GM18526 (cell line): ENCODE measurements around the gene FDXACB1.

Source experiments
- POLR2A ChIP-seq: IDR thresholded peaks from 3 replicates; pipeline ENCODE4 v1.6.1; 2011; ENCODE audit not compliant: insufficient read length; ENCODE audit errors: extremely low read depth

FDXACB1 gene

DNA sequence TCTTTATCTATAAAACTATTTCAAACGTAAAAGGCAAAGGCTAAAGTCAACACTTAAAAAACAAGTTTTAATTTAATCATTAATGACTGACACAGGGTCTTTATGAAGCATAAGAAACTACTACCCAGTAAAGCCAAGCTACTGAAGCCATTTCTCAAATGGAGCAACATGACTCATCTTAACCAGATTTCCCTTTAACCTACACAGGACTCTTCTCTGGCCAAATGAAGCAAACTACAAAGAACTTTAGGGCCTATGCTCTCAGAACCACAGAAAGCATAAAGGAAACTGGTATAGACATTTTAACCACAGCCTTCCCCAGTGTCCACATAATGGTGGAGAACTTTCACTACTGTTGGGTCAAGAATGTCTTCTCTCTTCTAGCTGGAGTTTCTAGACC is 42.2 kb downstream of the FDXACB1 start:
- TF ChIP-seq POLR2A: no peak

DNA sequence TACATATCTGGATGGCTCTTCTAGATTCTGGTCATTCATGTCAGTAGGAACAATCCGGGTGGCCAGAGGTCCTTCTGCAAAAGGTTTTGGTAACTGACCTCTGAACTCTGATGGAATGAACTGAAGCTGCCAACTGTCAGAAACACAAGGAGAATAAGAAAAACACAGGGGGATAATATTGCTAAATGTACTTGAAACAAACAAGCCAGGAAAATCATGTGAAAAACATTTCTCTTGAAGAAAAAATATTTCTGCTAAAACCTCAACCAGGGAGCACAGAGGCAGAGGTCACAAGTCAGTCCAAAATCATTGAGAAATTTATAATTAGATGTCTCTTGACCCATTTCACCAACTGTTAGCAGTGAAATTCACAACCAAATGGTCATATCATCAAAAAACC is 42.8 kb downstream of the FDXACB1 start:
- no peak for TF ChIP-seq POLR2A

DNA sequence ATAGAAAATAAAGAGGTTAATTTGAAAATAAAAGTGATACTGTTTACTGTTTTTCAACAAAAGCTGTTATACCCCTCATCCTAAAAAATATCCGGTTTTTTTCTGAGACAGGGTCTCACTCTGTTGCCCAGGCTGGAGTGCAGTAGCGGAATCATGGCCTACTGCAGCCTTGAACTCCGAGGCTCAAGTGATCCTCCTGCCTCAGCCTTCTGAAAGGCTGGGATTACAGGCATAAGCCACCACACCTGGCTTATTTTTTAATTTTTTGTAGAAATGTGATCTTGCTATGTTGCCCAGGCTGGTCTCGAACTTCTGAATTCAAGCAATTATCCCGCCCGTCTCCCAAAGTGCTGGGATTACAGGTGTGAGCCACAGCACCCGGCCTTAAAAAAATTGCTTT is 43.3 kb downstream of the FDXACB1 start:
- TF ChIP-seq POLR2A: no peak

DNA sequence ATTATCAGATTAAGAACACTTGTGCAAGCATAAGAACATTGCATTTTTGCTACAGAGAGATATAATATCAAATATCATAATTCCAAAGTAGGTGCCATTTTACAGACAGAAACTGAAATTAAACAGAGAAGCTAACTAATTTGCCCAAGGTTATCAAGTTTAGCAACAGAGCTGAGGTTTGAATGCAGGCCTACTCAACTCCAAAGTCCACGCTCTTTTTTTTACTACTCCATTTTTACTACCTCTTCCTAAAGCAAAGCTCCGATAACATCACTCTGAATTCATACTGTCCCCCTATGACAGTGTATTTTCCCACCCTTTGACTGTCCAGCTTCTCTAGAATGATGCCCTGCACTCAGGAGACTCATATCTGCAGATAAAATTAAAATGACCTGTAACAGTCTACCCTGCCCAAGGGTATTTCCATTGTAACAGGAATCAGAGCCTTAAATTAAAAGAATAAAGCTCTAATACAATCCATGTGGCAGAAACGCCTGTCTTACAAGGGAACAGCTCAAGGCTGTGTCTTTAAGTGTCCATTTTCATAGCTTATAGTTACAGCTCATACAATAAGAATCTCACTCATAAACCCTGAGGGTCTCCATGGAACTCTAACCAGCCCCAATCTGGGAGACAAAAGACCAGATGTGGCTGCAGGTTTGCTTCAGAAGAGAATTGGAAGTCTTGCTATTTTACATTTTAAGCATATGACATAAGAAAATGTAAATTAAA is 44.4 kb downstream of the FDXACB1 start:
- no peak for TF ChIP-seq POLR2A

DNA sequence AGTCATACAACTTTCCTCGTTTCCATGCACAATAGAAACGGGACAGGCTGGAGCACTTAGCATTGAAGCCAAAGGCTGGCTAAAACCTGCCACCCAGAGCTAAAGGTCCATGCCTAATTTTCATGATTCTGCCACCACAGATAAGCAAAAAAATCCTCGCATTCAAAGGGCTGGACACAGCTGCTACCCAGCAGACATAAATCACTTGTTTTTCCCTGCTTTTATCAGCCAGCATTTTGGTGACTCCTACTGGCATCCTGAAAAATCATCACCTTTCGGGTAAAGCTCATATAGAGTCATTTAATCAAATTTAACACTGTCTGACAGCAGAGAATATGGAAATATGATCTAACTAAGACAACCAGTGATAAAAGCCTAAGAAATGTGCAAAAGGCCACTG is 45.4 kb downstream of the FDXACB1 start:
- no peak for TF ChIP-seq POLR2A

DNA sequence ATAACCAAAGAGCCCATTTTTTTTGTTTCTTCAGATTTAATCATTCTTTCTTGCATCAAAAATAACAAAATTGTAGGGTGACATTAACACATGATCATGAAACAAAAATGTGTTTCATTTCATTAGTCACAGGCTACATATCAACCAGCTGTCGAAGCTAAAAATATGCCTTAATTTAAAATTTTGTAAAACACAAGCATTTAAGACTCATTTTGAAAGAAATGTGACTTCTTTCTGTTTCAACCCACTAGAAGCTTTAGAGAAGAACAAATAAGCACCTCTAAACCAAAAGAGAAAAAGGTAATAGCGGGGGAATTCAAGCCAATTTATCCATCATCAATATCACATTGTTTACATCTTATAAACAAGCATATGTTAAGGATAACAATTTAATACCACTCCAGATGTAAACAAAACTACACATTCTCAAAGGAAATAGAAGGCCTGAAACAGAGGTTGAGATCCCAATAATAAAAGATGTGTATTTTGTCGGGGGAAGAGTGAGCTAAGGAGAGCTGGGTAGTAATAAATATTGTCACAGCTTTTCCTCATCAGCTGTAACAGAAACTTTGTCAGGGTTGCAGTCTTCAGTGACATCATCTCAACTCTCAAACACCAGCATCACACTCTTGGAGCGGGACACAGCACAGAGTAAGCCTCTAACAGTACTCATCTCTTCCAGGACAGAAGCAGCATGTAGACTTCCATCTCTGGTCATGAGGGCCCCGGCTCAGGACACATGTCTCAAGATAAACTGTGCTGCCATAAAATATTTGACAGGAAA is 49.6 kb downstream of the FDXACB1 start:
- TF ChIP-seq POLR2A: no peak

DNA sequence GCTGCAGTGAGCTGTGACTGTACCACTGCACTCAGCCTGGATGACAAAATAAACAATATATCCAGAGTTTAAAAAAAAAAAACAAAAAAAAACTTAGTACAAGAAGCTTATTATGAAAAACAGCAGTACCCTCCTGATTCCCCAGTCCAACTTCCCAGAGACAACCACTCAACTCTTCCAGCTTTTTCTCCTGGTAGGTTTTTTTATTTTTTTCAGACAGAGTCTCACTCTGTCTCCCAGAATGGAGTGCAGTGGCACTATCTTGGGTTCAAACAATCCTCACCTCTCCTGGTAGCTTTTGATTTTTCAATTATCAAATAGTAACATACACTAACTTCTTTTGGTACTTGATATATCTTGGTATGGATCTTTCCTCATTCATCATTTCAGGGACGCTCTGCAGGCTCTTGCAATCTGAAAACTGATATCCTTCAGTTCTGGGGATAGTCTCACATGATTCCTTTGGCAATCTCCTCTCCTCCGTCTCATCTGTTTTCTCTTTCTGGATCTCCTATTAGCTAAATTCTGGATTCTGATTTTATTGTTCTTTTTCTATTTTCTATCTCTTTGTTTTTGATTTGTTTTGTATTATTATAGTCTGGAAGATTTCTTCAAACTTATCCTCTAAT is 52.5 kb downstream of the FDXACB1 start:
- TF ChIP-seq POLR2A: no peak
